Hepatocyte (in vitro differentiated cells): ENCODE results near the gene DIRAS1.

Source experiments
- EZH2 ChIP-seq: fragments of 200-600 bp; sonication (generic); IDR thresholded peaks from 2 replicates; pipeline ENCODE4 v1.6.1; 2016; ENCODE audit warnings: antibody characterized with exemption, mild to moderate bottlenecking, borderline replicate concordance
- TF ChIP-seq, protein P1 (sequence below): fragments of 200-600 bp; sonication (generic); IDR thresholded peaks from 2 replicates; pipeline ENCODE4 v1.5.1; 2016; ENCODE audit warnings: antibody characterized with exemption, mild to moderate bottlenecking; ENCODE audit not compliant: poor library complexity

- TF ChIP-seq, protein P1, sequence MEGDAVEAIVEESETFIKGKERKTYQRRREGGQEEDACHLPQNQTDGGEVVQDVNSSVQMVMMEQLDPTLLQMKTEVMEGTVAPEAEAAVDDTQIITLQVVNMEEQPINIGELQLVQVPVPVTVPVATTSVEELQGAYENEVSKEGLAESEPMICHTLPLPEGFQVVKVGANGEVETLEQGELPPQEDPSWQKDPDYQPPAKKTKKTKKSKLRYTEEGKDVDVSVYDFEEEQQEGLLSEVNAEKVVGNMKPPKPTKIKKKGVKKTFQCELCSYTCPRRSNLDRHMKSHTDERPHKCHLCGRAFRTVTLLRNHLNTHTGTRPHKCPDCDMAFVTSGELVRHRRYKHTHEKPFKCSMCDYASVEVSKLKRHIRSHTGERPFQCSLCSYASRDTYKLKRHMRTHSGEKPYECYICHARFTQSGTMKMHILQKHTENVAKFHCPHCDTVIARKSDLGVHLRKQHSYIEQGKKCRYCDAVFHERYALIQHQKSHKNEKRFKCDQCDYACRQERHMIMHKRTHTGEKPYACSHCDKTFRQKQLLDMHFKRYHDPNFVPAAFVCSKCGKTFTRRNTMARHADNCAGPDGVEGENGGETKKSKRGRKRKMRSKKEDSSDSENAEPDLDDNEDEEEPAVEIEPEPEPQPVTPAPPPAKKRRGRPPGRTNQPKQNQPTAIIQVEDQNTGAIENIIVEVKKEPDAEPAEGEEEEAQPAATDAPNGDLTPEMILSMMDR = no peak
- no peak for TF ChIP-seq EZH2
These were observed 34.8 kb downstream of the DIRAS1 start for GRCh38 chr19:2686360-2686759.
